ENCODE measurements around the gene GSTT2B.
"Not testable (repeated sequence)": the region's sequence is repeated elsewhere in the genome, so short reads cannot be mapped to it uniquely, and the experiment has no call there.

GSTT2B gene

DNA sequence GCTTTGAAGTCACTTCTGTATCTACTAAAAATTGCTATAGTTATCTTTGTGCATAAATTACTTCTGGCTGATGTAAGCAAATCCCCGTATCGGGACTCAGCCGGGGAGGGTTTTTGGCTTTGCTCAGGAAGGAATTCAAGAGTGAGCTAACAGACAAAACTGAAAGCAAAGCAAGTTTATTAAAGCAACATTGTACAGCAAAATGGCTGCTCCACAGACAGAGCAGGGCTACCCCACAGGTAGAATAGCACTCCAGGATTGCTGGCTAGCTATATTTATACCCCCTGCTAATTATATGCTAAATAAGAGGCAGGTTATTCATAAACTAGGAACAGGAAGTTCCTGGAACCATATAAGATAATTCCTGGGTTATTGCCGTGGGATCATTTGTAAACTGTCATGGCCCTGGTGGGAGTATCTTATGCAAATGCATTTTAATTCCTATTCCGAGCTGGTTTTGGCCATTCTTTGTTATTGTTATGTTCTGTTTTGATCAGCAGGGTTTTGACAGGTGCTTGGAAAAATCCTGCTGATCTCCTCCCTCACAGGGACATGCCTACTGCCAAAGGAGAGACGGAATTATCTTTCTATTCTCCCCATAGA lies 51.6 kb downstream of the GSTT2B start:
- TF ChIP-seq, protein P1, sequence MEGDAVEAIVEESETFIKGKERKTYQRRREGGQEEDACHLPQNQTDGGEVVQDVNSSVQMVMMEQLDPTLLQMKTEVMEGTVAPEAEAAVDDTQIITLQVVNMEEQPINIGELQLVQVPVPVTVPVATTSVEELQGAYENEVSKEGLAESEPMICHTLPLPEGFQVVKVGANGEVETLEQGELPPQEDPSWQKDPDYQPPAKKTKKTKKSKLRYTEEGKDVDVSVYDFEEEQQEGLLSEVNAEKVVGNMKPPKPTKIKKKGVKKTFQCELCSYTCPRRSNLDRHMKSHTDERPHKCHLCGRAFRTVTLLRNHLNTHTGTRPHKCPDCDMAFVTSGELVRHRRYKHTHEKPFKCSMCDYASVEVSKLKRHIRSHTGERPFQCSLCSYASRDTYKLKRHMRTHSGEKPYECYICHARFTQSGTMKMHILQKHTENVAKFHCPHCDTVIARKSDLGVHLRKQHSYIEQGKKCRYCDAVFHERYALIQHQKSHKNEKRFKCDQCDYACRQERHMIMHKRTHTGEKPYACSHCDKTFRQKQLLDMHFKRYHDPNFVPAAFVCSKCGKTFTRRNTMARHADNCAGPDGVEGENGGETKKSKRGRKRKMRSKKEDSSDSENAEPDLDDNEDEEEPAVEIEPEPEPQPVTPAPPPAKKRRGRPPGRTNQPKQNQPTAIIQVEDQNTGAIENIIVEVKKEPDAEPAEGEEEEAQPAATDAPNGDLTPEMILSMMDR (IDR thresholded peaks at IDR 0.05; ENCODE audit: low read depth, low read length), result no peak
- H3K4me3 ChIP-seq (replicated peaks in 1 of 2; ENCODE audit: low read depth in 2 of 2, low read length in 2 of 2), result no peak overlapping the region
- peak in 1 of 2 donors; percentile 54 for DNase-seq (ENCODE audit: low read depth in 2 of 2)

DNA sequence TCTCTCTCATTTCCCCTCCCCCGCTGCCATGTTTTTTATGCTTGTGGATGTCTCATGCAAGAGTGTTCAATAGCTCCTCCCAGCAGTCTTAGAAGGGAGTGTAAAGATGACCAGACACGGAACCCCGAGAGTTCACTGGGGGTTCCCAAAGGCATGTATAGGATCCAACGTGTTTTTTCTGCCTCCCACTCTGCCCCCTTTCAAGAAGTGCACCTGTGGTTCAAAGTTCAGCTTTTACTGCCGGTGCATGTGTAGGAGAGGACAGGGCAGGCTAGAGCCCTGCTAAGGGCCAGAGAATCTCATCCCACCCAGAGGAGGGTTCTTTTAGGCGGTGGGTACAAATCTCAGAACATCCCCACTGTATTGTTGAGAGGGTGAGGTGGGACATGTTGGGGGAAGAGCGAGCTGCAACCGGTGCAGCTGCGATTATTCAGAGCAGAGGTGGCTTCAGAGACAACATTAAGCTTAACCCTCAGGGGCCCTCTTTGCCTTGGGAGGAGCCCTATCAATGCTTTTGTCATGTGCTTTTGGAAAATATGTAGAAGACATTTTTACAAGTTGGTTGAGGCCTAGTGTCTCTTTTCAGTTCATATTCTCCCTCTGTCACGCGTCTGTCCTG lies 52.3 kb downstream of the GSTT2B start:
- H3K4me3 ChIP-seq (replicated peaks in 1 of 2; ENCODE audit: low read depth in 2 of 2, low read length in 2 of 2), result no peak overlapping the region
- TF ChIP-seq, protein P1 (IDR thresholded peaks at IDR 0.05; ENCODE audit: low read depth, low read length), result no peak
- no peak for DNase-seq (ENCODE audit: low read depth in 2 of 2)

DNA sequence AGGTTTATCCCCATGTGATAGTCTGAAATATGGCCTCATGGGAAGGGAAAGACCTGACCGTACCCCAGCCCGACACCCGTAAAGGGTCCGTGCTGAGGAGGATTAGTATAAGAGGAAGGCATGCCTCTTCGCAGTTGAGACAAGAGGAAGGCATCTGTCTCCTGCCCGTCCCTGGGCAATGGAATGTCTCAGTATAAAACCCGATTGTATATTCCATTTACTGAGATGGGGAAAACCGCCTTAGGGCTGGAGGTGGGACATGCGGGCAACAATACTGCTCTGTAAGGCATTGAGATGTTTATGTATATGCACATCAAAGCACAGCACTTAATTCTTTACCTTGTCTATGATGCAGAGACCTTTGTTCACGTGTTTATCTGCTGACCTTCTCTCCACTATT lies 53.6 kb downstream of the GSTT2B start:
- not testable (repeated sequence) for DNase-seq (ENCODE audit: low read depth in 2 of 2); H3K4me3 ChIP-seq (replicated peaks in 1 of 2; ENCODE audit: low read depth in 2 of 2, low read length in 2 of 2)

Measured in cardiac fibroblast (primary cell).